GM21576 (cell line): Measurements from ENCODE around the gene ZFPM1.

ENCODE experiments used
- ATAC-seq: cut with Tn5 transposase; IDR thresholded peaks from one replicate; pipeline ENCODE4 v1.9.1; 2021; ENCODE audit warnings: mild to moderate bottlenecking, moderate library complexity; ENCODE audit not compliant: unreplicated experiment

The ZFPM1 gene

DNA sequence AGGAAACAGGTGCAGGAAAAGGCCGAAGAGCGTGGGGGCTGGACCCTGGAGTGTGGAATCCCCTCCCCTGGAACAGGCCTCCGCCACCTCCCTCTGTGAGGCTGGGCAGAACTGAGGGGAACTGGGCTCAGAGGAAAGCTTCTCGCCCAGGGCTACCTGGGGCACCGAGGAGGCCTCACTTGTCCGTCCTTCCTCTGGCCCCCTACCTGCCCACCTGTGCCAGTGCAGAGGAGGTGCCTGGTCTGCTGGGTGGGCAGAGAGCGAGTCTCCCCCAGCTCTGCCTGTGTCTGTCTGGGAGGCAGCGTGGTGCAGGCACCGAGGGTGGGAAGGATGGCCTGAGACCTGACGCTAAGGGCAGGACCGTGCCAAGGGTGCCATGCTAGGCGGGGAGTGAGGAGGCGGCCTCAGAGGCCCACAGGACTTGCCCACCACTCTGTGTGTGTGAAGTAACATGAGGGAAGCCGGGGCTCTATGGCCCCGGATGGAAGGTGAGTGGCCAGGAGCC lies 42.2 kb downstream of the ZFPM1 start:
- no peak for ATAC-seq

DNA sequence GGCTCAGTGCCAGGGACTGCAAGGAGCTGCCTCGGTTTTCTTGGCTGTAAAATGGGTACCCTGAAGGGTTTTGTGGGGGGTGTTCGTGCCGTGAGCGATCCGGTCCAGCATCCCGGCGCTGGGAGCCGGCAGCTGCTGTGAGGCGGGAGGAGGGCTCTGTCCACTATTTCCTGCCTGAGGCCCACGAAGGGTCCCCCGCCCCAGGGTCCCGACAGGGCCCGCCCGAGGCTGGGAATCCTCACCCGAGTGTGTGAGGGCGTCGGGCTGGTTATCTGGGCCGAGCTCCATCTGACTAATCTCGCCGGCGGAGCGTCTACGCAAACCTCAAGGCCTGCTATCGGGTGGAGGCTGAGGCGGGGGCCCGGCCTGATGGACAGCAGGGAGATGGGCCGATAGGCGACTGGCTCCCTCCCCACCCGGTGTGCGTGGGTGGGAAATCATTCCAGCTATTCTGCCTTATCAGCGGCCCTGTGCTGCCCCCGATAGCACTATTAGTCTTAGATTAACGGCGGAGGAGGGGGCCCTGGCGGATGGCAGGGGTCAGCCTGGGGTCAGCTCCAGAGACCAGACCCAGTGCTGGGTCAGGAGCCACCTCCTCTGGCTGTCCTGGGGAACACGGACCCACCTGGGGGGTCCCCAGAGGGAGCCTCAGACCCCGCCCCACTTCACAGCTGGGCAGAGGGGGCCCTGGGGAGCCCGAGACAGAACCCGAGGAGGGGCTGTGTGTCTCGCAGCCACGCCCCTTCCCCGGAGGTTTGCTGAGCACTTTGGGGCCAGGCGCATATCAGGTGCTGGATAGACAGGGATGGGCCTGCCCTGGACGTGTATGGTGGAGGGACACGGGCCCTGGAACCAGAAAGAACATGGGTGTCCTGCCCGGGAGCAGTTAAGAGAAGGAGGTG lies 44.7 kb downstream of the ZFPM1 start:
- no peak for ATAC-seq

DNA sequence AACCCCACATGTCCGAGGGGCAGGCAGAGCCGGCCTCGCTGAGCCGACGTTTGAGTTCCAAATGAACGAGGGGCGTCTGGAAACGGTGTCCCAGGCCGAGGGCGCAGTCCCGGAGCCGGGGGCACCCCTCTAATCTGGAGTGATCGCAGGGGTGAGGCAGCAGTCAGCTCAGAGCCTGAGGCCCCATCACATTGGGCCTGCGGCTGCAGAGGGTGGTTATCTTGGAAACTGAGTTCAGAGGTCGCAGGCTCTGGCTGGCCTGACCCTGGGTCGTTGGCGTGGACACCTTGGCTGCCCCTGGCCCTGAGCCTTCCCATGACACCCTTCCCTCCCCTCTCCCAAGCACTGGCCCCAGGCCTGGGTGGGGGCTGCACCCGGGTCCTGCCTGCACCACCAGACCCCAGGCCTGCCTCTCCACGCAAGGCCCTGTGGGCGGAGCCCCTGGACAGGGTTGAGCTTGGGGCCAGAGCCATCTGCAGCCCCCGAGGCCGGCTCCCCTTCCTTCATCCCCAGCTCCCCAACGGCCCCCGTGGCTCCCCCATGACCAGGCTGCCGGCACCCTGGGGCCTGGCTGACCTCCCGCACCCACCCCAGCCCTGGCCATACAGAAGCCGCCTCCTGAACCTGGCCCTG lies 45.6 kb downstream of the ZFPM1 start:
- no peak for ATAC-seq

DNA sequence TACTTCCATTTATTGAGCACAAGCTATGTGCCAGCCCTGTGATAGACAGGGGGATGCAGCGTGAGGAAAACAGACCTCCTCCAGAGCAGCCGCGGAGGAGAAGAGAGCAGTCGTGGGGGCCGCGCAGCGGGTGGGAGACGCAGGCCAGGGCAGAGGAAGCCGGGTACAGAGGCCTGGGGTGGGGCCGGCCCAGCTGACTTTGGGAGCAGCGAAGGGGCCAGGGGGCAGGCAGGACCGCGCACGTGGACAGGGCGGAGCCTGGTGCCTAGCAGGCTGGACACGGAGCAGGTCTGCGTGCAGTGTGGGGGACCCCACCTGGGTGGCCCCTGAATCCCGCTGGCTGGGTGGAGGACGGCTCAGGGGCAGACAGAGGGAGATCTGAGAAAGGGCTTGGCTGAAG lies 46.2 kb downstream of the ZFPM1 start:
- no peak for ATAC-seq

DNA sequence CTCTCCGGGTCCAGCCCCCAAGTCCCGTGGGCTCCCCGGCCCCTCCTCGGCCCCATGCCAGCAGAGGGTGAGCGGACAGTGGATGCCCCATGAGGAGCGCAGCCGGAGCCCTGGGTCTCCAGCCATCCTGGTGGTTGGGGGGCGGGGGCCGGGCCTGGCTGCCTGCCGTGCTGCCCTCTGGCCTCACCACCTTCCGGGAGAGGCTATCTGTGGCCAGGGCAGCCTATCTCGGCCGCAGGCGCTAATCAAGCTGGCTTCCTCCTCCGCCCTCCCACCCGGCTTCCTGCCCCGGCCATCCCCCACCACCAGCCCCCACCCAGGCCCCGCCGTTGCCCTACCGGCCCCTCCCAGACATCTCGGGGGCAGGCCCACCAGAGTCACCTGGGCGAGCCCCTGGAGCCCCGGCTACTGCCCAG lies 46.8 kb downstream of the ZFPM1 start:
- ATAC-seq = no peak

DNA sequence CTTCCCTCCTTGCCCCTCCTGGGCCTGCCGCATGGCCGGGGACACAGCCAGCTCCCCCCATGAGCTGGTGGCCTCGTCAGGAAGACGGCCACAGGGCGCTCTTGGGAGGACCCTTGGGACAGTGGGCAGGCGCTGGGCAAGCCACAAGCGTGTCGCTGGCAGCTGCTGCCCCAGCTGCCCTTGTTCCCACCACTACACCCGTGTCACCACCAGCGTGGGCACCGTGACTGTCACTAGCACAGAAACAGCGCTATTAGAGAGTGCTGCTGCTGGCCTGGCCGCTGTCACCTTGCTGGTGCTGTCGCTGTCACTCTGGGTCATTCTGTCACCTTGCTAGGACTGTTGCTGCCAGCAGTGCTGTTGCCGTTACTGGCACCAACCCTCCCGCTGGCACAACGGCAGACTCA lies 47.2 kb downstream of the ZFPM1 start:
- no peak for ATAC-seq

DNA sequence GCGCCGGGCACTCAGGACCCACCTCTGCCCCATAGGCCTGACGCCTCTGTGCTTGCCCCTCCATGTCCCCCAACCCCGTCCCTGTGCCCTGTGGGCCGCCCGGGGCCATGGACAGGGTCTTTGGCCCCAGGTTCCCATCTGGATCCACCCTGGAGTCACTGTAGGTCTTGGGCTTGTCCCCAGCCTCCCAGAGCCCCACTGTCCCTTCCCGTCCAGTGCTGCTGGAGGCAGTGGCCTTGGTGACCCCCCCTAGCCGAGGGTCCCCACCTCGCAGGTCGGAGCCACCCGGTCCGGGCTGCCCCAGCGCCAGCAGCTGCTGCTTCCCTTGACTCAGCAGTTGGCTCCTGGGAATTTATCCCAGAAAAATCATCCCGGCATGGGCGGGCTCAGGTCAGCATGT lies 49.3 kb downstream of the ZFPM1 start:
- ATAC-seq = no peak

DNA sequence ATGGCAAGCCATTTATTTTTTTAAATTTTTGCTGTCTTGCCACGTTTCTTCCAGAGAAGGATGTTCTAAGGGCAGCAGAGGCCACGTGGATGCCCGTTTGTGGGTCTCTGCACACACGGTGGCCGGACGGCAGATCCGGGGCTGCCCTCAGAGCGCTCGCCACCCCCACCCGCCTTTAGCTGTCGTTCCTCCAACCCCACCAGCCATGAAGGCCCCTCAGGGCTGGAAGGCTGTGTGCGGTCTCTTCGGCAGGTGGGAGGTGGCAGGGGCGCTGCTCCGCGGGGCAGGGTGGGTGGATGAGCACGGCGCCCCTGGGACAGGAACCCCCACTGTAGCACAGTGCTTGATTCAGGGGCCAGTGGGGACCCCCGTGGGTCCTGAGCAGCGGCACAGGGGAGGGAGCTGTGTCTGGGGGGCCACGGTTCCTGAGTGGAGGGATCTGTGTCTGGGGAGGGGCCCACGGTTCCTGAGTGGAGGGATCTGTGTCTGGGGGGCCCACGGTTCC lies 49.7 kb downstream of the ZFPM1 start:
- ATAC-seq = no peak

DNA sequence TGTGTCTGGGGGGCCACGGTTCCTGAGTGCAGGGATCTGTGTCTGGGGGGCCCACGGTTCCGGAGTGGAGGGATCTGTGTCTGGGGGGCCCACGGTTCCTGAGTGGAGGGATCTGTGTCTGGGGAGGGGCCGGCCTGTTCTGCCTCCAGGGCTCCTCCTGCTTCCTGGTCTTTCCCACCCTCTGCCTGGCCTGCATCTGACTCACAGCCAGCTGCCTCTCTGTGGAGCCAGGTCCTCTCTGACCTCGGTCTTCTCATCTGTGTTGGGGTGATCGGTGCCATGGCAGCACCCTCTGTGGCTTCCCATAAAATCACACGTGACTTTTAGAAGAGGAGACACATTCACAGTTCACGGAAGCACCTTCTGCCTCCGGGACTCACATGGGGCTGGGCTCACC lies 50.3 kb downstream of the ZFPM1 start:
- ATAC-seq = no peak

DNA sequence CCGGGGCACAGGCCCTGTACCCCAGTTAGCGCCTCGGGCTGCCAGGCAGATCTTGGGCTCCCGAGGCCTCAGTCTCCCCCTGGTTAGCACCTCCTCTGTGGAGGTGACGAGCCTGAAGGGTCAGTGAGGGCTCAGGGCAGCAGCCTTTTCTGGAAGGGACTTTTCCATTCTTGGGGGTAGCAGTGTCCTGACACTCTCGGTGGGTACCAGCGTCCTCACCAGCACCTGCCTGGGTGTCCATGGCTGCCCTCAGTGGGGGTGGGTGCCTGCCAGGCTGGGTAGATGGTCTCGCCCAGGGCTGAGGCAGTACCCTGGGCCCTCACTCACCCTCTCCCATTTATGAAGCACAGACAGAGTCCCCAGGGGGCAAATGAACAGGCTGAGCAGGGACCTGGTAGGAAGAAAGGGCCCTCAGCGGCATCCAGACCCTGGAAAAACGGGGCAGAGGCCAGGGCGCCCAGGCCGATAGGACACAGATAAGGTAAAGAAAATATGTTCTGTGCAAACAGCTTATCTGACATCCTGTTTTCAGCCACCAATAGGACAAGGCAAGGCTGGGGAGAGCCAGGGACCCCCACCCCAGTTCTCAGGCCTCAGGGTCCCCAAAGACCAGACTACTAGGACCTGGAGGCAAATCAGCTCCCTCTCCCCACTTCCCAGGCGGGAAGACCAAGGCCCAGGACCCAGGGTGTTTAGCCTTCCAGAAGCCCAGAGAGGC lies 50.9 kb downstream of the ZFPM1 start:
- ATAC-seq = no peak

DNA sequence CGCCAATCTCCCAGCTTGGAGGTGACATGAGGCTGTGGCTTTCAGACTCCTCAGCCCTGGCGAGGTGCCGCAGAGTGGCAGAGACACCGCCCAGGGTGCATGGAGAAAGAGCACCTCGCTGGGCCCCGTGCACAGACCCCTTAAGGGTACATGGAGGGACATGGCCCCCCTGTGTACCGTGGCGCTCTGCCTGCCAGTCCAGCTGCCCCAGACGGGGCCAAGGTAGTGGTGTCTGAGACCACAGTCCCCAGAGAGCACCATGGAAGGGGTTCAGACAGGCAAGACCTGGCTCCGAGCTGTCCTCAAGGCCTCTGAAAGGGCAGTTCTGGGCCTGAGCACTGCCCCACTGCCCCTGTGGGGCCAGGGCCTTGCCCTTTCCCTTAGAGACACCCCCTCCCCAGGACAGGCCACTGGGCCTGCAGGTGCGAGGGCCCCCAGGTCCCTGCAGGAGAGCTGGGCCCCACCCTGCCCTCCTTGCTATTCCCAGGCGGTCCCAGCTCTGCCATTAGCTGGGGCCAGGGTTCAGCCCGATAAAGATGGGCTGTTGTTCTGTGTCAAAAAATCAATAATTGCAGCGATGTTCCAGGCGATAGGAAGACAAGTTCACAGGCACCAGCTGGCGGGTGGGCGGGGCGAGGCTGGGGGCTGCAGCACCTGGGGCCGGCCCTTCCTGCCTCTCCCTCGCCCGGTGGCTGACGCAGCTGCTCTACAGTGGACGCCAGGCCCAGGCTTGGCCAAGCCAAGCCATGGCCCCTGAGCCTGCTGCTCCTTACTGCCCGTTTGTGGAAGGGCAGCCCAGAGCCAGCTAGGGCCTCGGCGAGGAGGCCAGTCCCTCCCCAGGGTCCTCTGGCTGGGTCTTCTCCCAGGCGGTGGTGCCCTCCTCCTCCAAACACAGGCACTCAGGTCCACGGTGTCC lies 51.7 kb downstream of the ZFPM1 start:
- ATAC-seq = no peak

DNA sequence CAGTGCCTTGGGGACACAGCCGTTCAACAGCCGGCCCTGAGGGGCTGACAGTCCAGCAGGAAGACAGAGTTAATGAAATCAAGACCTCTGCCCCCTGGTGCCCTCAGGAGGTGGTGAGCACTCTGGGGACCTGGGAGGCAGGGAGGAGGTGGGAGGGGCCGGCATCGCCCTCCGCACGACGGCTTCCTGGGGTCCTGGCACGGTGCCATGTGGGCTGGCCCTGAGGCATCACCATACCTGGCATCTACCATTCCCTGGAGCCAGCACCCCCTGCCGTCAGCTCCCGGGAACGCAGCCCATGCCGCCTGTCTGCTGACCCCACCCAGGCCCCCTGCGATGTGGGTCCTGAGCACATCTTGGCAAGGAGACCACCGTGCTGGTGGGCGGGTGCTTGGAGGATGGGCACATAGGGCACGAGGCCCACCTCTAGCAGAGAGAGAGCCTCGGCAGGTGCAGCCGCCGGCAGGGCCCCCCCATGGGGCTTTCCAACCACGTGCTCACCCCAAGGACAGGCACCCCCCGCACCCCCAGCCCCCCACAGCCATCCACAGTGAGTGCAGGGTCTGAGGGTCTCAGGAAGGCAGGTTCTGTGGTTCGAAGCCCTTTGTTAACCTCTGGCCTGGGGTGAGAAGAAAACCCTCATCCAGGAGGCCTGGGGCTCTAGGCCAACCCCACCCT lies 52.5 kb downstream of the ZFPM1 start:
- no peak for ATAC-seq

DNA sequence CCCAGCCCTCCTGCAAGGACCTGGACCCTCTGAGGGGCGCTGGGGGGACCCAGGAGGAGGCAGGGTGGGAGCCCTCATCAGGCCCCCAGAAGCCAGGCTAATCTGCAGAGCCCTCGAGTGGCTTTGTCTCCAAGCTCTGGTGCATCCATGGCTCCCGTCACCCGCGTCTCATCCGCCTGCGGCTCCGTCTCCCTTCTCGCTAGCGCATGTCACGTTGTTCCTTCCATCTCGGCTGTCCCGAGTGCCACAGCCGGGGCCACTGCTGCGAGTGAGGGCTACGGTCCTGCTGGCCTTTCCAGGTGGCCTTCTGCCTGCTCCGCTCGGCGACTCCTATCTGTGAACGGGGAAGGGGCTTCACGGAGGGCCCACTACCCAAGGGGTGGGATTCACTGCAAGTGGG lies 53.6 kb downstream of the ZFPM1 start:
- ATAC-seq = no peak

DNA sequence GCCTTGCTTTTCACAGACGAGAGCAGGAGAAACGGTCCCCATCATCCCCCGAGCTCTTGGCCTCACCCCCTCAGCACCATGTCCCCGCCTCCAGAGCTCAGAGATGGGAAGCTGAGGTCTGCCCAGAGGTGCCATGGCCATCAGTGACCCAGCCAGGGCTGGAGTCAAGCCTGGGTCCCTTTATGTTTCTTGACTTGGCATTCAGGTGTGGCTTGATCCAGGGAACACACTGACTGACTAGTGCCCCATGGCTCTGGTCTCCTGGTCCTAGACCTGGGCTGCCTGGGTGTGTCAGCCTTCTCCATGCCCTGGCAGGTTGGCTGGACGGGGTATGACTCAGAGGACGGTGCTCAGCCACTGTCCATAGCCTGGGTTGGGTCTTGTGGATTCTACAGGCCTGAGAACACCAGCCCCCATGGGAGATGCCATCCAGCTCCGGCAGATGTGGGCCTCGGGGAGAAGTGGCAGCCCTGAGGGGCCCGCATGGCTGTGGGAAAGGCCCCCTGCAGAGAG lies 54.2 kb downstream of the ZFPM1 start:
- ATAC-seq = no peak

DNA sequence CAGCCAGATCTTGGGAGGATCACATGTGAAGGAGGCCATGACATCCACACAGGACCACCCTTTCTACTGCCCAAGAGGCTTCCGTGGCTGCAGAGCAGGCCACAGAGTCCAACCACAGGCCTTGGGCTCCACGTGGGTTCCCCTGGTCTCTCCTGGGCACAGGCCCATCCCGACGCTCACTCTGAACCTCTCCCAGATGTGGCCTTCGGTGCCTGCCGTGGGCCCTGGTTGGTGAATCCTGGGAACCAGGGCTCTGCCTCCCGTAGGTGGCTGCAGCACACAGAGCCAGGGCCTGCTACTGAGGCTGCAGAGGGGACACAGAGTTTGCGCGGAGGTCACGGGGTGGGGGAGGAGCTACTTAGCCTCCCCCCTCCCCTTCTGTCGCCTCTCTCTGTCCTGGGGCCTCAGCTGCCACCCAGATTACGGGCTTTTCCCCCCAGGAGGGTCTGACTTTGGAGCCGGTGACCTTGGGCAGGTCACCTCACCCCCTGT lies 55.3 kb downstream of the ZFPM1 start:
- ATAC-seq = no peak

DNA sequence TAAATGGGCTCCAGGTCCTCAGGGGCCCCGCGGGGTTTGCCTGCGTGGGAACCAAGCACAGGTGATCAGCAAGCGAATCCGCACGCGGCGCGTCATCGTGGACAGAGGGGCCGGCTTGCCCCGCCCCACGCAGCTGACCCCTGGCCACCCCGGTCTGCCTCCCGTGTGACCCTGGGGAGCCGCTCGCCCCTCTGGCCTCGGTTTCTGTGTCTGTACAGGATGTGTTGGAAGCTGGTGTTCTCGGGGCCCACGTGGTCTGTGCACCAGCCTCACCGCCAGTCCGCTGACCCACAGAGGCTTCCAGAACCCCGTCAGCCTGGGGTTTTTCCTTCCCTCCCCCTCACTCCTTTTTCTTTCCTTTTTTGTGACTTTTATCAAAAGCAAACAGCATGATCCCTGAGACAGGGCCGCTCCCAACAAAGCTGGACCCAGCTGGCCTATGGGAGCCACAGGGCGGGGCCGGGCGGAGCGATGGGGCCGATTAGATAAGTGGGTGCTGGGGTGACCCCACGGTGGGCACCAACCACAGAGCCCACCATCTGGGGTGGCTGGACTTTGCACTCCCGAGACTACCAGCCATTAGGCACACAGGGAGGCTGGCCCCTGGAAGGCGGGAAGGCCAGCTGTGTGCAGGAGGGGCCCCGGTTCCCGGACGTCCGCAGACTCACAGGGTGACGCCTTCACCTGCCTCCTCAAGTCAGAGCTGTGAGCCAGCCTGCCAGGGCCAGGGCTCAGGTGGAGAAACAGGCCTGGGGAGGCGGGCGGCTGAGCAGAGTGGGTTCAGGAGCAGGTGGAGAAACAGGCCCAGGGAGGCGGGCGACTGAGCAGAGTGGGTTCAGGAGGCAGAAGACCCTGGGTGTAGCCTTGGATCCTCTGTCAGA lies 56.0 kb downstream of the ZFPM1 start:
- ATAC-seq = no peak

DNA sequence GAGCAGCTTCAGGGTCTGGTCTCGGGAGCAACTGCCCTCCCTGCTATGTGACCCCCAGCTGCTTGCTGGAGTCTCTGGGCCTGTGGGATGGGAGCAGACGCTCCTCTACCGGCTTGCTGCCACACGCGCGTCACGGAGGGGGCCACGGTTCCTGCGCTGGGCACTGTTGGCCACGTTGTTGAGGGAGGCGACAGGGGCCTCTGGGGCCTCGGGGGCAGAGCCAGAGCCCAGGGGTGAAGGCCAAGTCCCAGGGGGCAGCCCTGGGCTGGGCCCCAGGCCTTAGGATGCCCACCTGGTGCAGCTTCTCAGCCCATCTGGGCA lies 56.6 kb downstream of the ZFPM1 start:
- no peak for ATAC-seq

DNA sequence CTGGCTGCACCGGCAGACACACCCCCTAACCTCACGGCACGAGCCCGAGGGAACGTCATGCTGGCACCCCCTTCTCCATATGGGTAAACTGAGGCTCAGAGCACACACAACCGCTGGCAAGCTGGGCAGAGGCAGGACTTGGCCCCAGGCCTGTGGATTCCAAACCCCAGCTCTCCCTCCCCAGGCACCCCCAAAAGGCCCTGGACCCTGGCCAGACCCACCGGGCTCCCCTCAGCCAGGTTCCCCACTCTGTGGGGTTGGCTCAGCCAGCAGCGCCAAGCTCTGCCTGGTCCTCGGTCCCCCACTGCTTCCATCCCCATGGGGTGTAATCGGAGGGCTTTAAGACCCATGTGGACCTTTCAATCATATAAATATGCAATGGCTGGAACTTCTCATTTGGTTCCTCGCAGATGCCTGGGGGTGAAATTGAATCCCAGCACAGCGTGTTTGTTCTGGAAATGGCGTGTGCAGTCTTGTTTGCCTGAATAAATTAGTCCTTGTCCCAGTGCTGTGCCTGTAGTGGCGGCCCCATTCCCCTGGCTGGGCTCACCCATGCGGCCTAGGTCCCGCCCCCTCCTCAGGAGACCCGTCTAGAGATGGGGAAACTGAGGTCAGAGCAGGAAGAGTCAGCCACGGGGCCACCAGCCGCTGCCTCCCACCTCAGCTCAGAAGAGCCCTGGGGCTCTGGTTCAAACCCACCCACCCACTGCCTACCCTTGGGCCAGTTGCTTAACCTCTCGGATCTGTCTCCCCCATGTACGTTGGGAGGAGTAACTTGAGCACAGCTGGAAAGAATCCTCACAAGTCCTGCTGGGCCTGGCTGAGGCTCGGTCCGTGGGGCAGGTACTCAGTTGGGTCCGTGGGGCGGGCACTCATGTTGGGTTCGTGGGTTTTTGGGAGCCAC lies 57.3 kb downstream of the ZFPM1 start:
- no peak for ATAC-seq
